ENCODE data around the gene U2AF2. TPM values are rescaled to one million over a fixed set of nuclear protein-coding genes. Genes with fewer than 3 reads are reported as not detected.

U2AF2 gene
- total and polyA plus RNA-seq, 9 of the 15 experiments (the other 6 are each of a cell fraction or from before 2014, with no cell fraction given): 3.0 to 331 (median 157) TPM

DNA sequence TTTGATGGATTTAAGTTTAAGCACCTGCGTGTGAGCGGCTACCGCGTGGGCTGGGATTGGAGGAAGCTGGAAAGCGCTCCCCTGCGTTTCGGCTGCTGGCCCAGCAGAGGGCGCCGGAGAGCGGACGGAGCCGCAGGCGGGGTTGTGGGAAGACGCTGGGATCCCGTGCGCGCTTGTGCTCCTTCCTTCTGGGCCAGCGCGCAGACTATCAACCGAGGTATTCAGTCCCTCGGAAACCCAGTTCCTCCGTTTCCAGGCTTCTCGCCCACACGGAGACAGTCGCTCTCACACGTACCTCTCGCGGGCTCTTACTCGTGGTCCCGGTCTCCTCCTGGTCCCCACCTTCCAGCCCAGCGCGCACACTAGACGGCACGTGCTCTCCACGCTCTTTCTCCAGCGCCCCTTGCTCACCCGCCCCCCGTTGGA lies 49.0 kb downstream of the U2AF2 start:
- peaks cover 28% of the 10 kb centered on the region for H4K20me1 ChIP-seq (replicated peaks; ENCODE audit: control insufficient read depth, insufficient read depth, low read length)
- in situ Hi-C loops (cut with MboI) (no loop called here), intact Hi-C loops (cut with micrococcal nuclease) (loop anchor here (1.0 to 10.0 kb wide), 2 partner anchors 7 to 101 kb away; no protein-coding TSS in a partner anchor)
- FAIRE-seq: peak; percentile 15
- 63% methylated on average over 34 of the region's 38 CpGs for WGBS (ENCODE audit: insufficient coverage, low coverage, missing lambda C conversion rate)
- no peak overlapping the region for H3K4me3 ChIP-seq
- H3K4me1 ChIP-seq (replicated peaks in 1 of 2; ENCODE audit: control insufficient read depth in 2 of 2, insufficient read depth in 2 of 2, low read length in 2 of 2): peaks cover 10 to 28% of the 10 kb centered on the region in 2 experiments; a peak in 4 of 5 replicates
- no peaks in the 10 kb centered on the region; the same call in 1 of the 2 replicates for H3K9me3 ChIP-seq (replicated peaks; ENCODE audit: control insufficient read depth, insufficient read depth, low read depth, low read length)
- H3K27ac ChIP-seq (ENCODE audit: extremely low read depth, low read depth, low read length): no peak overlapping the region
- DNase-seq (ENCODE audit: extremely low read depth in 1 of 4, low spot score in 3 of 4): peak; percentile 69 to 83 (median 80)
- ChIA-PET POLR2A (interaction anchor here (0.7 kb wide), 1 partner anchor 266 kb away, joined by 4 read pairs; no protein-coding TSS in a partner anchor), CTCF (ENCODE audit: low intra/inter-chr PET ratio) (interaction anchor here (1.5 kb wide), 1 partner anchor 72 kb away, joined by 5 read pairs; no protein-coding TSS in a partner anchor)
- H3K27me3 ChIP-seq (ENCODE audit: control insufficient read depth in 2 of 2, insufficient read depth in 2 of 2, low read length in 2 of 2): no peaks in the 10 kb centered on the region
- BruUV-seq (replicated peaks): no TSS peak
- no peak overlapping the region for H2AFZ ChIP-seq (ENCODE audit: low read depth, low read length)
- no peak overlapping the region for H3K9ac ChIP-seq (ENCODE audit: insufficient read depth in 1 of 2, low read depth in 2 of 2, low read length in 2 of 2)
- peaks cover 24% of the 10 kb centered on the region; the same call in 2 of the 3 replicates for H3K36me3 ChIP-seq (ENCODE audit: control insufficient read depth, insufficient read depth, low read length)
- H3K9me1 ChIP-seq (ENCODE audit: control insufficient read depth, insufficient read depth, low read length): peaks cover 4% of the 10 kb centered on the region
- no peaks in the 10 kb centered on the region for H3K79me2 ChIP-seq (ENCODE audit: control insufficient read depth, insufficient read depth, low read length)
- H3K4me2 ChIP-seq (ENCODE audit: insufficient read depth, low read length): no peak overlapping the region
- ATAC-seq: peak; percentile 88
- TF ChIP-seq PTBP1 (IDR thresholded peaks at IDR 0.05; ENCODE audit: low read depth, low read length) (no peak), ZNF263 (CRISPR knock-in tag; IDR thresholded peaks at IDR 0.05; ENCODE audit: borderline replicate concordance) (peak; percentile 54; the same call in 1 of the 2 replicates), CHD2 (IDR thresholded peaks at IDR 0.05; ENCODE audit: low read depth, low read length) (no peak), POLR2AphosphoS2 (IDR thresholded peaks at IDR 0.05; ENCODE audit: low read length) (no peak), ZNF75A (CRISPR knock-in tag; IDR thresholded peaks at IDR 0.05) (no peak), NFIC (IDR thresholded peaks at IDR 0.05) (no peak), NRF1 (conservative IDR thresholded peaks at IDR 0.05 in 1 of 2, IDR thresholded peaks at IDR 0.05 in 1 of 2) (peak; percentile 15 to 35; a peak in 1 of 4 replicates), RFX1 (IDR thresholded peaks at IDR 0.05) (no peak), YY1 (IDR thresholded peaks at IDR 0.05; ENCODE audit: borderline replicate concordance in 1 of 3, control insufficient read depth in 1 of 3, extremely low read depth in 1 of 3, insufficient read depth in 3 of 3, insufficient read length in 1 of 3, insufficient replicate concordance in 2 of 3, low read depth in 1 of 3, low read length in 2 of 3) (peak in 1 of 3 experiments; percentile 22), IRF2 (CRISPR knock-in tag; IDR thresholded peaks at IDR 0.05) (no peak)
- TF ChIP-seq, protein P1, sequence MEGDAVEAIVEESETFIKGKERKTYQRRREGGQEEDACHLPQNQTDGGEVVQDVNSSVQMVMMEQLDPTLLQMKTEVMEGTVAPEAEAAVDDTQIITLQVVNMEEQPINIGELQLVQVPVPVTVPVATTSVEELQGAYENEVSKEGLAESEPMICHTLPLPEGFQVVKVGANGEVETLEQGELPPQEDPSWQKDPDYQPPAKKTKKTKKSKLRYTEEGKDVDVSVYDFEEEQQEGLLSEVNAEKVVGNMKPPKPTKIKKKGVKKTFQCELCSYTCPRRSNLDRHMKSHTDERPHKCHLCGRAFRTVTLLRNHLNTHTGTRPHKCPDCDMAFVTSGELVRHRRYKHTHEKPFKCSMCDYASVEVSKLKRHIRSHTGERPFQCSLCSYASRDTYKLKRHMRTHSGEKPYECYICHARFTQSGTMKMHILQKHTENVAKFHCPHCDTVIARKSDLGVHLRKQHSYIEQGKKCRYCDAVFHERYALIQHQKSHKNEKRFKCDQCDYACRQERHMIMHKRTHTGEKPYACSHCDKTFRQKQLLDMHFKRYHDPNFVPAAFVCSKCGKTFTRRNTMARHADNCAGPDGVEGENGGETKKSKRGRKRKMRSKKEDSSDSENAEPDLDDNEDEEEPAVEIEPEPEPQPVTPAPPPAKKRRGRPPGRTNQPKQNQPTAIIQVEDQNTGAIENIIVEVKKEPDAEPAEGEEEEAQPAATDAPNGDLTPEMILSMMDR (IDR thresholded peaks at IDR 0.05 in 2 of 3, conservative IDR thresholded peaks at IDR 0.05 in 1 of 3; ENCODE audit: insufficient read depth in 2 of 3, low read depth in 1 of 3, low read length in 3 of 3): peak; percentile 77 to 87 (median 86)
- TF ChIP-seq, protein P2, sequence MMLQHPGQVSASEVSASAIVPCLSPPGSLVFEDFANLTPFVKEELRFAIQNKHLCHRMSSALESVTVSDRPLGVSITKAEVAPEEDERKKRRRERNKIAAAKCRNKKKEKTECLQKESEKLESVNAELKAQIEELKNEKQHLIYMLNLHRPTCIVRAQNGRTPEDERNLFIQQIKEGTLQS (IDR thresholded peaks at IDR 0.05): peak; percentile 32
- TF ChIP-seq, protein P2 (CRISPR knock-in tag; conservative IDR thresholded peaks at IDR 0.05): no peak
- TF ChIP-seq, protein P3, sequence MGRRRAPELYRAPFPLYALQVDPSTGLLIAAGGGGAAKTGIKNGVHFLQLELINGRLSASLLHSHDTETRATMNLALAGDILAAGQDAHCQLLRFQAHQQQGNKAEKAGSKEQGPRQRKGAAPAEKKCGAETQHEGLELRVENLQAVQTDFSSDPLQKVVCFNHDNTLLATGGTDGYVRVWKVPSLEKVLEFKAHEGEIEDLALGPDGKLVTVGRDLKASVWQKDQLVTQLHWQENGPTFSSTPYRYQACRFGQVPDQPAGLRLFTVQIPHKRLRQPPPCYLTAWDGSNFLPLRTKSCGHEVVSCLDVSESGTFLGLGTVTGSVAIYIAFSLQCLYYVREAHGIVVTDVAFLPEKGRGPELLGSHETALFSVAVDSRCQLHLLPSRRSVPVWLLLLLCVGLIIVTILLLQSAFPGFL (CRISPR knock-in tag; IDR thresholded peaks at IDR 0.05): no peak
- TF ChIP-seq, protein P4, sequence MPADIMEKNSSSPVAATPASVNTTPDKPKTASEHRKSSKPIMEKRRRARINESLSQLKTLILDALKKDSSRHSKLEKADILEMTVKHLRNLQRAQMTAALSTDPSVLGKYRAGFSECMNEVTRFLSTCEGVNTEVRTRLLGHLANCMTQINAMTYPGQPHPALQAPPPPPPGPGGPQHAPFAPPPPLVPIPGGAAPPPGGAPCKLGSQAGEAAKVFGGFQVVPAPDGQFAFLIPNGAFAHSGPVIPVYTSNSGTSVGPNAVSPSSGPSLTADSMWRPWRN (IDR thresholded peaks at IDR 0.05; ENCODE audit: low read depth): no peak

All from K562 (cell line).